Effector memory CD8-positive, alpha-beta T cell (primary cell): Measurements from ENCODE around the gene LRPAP1.
"Not testable (repeated sequence)": the region's sequence is repeated elsewhere in the genome, so short reads cannot be mapped to it uniquely, and the experiment has no call there.

Experiments
- ATAC-seq: fragments of 150-1000 bp; cut with Tn5 transposase; replicated peaks from 2 replicates; pipeline ENCODE4 v1.10.0; 2021; ENCODE audit warnings: mild to moderate bottlenecking, moderate library complexity
- DNase-seq, 3 experiments: peaks; one replicate each; pipeline ENCODE4 v3.0.0; 2021
- H3K27ac Mint-ChIP-seq, 2 donors: one replicate each; pipeline ENCODE4 v1.8.0; 2022; ENCODE audit warnings: mild to moderate bottlenecking in 2 of 2, mixed read lengths in 2 of 2, moderate library complexity in 2 of 2
- H3K27me3 Mint-ChIP-seq, 2 donors: one replicate each; pipeline ENCODE4 v1.8.0; 2022; ENCODE audit warnings: mixed read lengths in 2 of 2
- H3K36me3 Mint-ChIP-seq: one replicate; pipeline ENCODE4 v1.8.0; 2022; ENCODE audit warnings: mild to moderate bottlenecking, moderate library complexity, mixed read lengths; ENCODE audit not compliant: insufficient read depth
- H3K4me1 Mint-ChIP-seq, 2 donors: one replicate each; pipeline ENCODE4 v1.8.0; 2022; ENCODE audit warnings: low read depth in 2 of 2, mixed read lengths in 2 of 2
- H3K4me3 Mint-ChIP-seq, 2 donors: one replicate each; pipeline ENCODE4 v1.8.0; 2022; ENCODE audit warnings: mild to moderate bottlenecking in 2 of 2, mixed read lengths in 2 of 2, moderate library complexity in 2 of 2
- H3K9me3 Mint-ChIP-seq, 2 donors: one replicate each; pipeline ENCODE4 v1.8.0; 2022; ENCODE audit warnings: mixed read lengths in 2 of 2

LRPAP1 gene

DNA sequence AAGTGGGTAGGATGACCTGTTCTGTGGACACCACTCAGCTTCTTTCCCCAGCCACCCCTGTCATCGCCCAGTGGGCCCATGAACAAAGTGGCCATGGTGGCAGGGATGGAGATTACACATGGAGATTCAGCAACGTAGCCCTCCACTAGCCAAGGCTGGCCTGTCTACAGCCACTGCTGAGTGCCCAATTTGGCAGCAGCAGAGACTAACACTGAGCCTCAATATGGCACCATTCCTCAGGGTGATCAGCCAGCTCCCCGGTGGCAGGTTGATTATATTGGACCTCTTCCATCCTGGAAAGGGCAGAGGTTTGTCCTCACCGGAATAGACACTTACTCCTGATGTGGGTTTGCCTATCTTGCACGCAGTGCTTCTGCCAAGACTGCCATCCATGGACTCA, 73.1 kb downstream of the LRPAP1 start:
- H3K4me1 Mint-ChIP-seq, H3K4me3 Mint-ChIP-seq, H3K36me3 Mint-ChIP-seq, DNase-seq, H3K9me3 Mint-ChIP-seq, H3K27ac Mint-ChIP-seq, ATAC-seq: not testable (repeated sequence)
- H3K27me3 Mint-ChIP-seq: peaks cover 11 to 68% of the 10 kb centered on the region in 2 donors

DNA sequence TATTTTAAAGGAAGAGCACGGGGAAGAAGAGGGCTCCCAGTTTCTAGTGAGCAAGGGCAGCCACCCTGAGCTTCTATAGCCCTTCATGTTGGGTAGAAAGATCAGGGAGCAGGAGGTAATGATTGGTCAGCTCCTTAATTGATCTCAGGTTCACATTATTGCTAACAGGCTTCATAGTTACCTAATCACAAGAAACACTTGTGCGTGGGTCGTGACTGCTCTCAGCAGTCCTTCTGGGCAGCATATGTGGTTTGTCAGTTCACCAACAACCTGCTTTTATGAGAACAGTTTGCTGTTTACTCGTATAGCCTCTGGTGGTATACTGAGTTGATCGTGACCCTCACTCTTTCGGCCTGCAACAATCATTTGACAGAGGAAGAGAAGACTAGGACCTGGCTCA, 73.9 kb downstream of the LRPAP1 start:
- ATAC-seq: no peak
- H3K27me3 Mint-ChIP-seq: peaks cover 10 to 66% of the 10 kb centered on the region in 2 donors

DNA sequence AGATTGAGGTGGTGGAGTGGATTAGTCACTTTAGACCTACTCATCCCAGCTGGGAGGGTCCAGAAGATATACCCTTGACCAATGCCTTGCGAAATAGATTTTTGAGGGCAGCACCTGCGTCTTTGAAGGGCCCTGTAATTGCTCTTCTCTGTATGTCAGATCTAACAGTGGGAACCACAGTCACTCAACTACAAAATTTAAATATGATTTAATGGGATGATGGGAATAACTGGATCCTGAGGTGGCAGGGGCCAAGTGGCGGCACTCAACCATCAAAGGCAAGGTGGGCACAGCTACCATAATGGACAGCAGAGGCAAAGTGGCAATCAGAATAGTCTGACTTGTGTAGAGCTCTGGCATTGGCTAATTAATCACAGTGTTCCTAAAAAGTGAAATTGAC, 76.6 kb downstream of the LRPAP1 start:
- not testable (repeated sequence) for DNase-seq, H3K4me3 Mint-ChIP-seq, ATAC-seq, H3K9me3 Mint-ChIP-seq, H3K27ac Mint-ChIP-seq, H3K4me1 Mint-ChIP-seq, H3K36me3 Mint-ChIP-seq
- peaks cover 0 to 43% of the 10 kb centered on the region in 2 donors for H3K27me3 Mint-ChIP-seq

More for the DNA sequence above, 73.9 kb downstream of the LRPAP1 start:
- Mint-ChIP-seq H3K9me3 (peaks cover 6 to 8% of the 10 kb centered on the region in 2 donors), H3K36me3 (no peaks in the 10 kb centered on the region), H3K4me1 (peaks cover 4% of the 10 kb centered on the region in 2 donors), H3K27ac (no peak overlapping the region), H3K4me3 (no peak overlapping the region)
- no peak for DNase-seq
